SK-N-SH treated with all-trans-retinoic acid at 6 μM for 48 hours (cell line): Measurements from ENCODE around the gene MR1.

ENCODE experiments used
- ATAC-seq: fragments of 200-7000 bp; cut with Tn5 transposase; 3 replicates; pipeline ENCODE4 v1.9.1; 2020; ENCODE audit warnings: mild to moderate bottlenecking, moderate library complexity
- ARNTL ChIP-seq: fragments of 450-650 bp; formaldehyde crosslinking; IDR thresholded peaks from 2 replicates; pipeline ENCODE4 v1.5.0; 2020; ENCODE audit warnings: low read depth, mild to moderate bottlenecking, moderate library complexity, borderline replicate concordance
- BACH2 ChIP-seq: fragments of 250-450 bp; sonication (Bioruptor Pico); IDR thresholded peaks from 2 replicates; pipeline ENCODE4 v1.9.0; 2021; ENCODE audit warnings: mild to moderate bottlenecking, borderline replicate concordance
- CSDC2 ChIP-seq: fragments of 250-450 bp; sonication (Bioruptor Pico); IDR thresholded peaks from 2 replicates; pipeline ENCODE4 v1.5.0; 2020; ENCODE audit warnings: mild to moderate bottlenecking, moderate library complexity
- ESRRG ChIP-seq: fragments of 250-450 bp; sonication (Bioruptor Pico); IDR thresholded peaks from 2 replicates; pipeline ENCODE4 v1.6.1; 2021; ENCODE audit warnings: mild to moderate bottlenecking
- GLIS3 ChIP-seq: fragments of 250-450 bp; sonication (Bioruptor Pico); IDR thresholded peaks from 2 replicates; pipeline ENCODE4 v1.5.0; 2020; ENCODE audit warnings: mild to moderate bottlenecking, moderate library complexity
- ISL1 ChIP-seq: fragments of 250-450 bp; sonication (Bioruptor Pico); IDR thresholded peaks from 2 replicates; pipeline ENCODE4 v2.1.2; 2022; ENCODE audit warnings: mild to moderate bottlenecking, moderate library complexity
- OSR1 ChIP-seq: fragments of 250-450 bp; sonication (Bioruptor Pico); IDR thresholded peaks from 2 replicates; pipeline ENCODE4 v1.8.0; 2022; ENCODE audit warnings: moderate library complexity, mild to moderate bottlenecking, inconsistent platforms
- PATZ1 ChIP-seq: fragments of 250-450 bp; sonication (Bioruptor Pico); IDR thresholded peaks from 2 replicates; pipeline ENCODE4 v1.8.0; 2020; ENCODE audit warnings: mild to moderate bottlenecking, moderate library complexity, borderline replicate concordance
- PPARA ChIP-seq: fragments of 250-450 bp; sonication (Bioruptor Pico); IDR thresholded peaks from 2 replicates; pipeline ENCODE4 v1.5.0; 2020; ENCODE audit warnings: mild to moderate bottlenecking, borderline replicate concordance
- RARB ChIP-seq: fragments of 250-450 bp; sonication (Bioruptor Pico); IDR thresholded peaks from 2 replicates; pipeline ENCODE4 v1.8.0; 2021; ENCODE audit warnings: mild to moderate bottlenecking, moderate library complexity
- TCF4 ChIP-seq: fragments of 250-450 bp; sonication (Bioruptor Pico); IDR thresholded peaks from 2 replicates; pipeline ENCODE4 v1.8.0; 2021; ENCODE audit warnings: mild to moderate bottlenecking, moderate library complexity, borderline replicate concordance
- TOX ChIP-seq: fragments of 250-450 bp; sonication (Bioruptor Pico); IDR thresholded peaks from 2 replicates; pipeline ENCODE4 v1.8.0; 2021; ENCODE audit warnings: mild to moderate bottlenecking, moderate library complexity, borderline replicate concordance
- ZC3H10 ChIP-seq: fragments of 250-450 bp; sonication (Bioruptor Pico); IDR thresholded peaks from 2 replicates; pipeline ENCODE4 v1.5.1; 2021; ENCODE audit warnings: mild to moderate bottlenecking, moderate library complexity
- ZFP3 ChIP-seq: fragments of 250-450 bp; sonication (Bioruptor Pico); IDR thresholded peaks from 2 replicates; pipeline ENCODE4 v1.5.0; 2020; ENCODE audit warnings: mild to moderate bottlenecking, moderate library complexity
- ZFP30 ChIP-seq: fragments of 450-650 bp; formaldehyde crosslinking; IDR thresholded peaks from 2 replicates; pipeline ENCODE4 v1.5.0; 2022; ENCODE audit warnings: mild to moderate bottlenecking, moderate library complexity
- ZNF70 ChIP-seq: fragments of 450-650 bp; formaldehyde crosslinking; IDR thresholded peaks from 2 replicates; pipeline ENCODE4 v1.5.0; 2020; ENCODE audit warnings: mild to moderate bottlenecking, moderate library complexity
- TF ChIP-seq, protein P1 (sequence below): fragments of 250-450 bp; sonication (Bioruptor Pico); IDR thresholded peaks from 2 replicates; pipeline ENCODE4 v1.5.0; 2020; ENCODE audit warnings: mild to moderate bottlenecking, moderate library complexity

The MR1 gene

GRCh38 chr1:181087400-181087901, 53.7 kb downstream of the MR1 start (continued):
- TF ChIP-seq, protein P1, sequence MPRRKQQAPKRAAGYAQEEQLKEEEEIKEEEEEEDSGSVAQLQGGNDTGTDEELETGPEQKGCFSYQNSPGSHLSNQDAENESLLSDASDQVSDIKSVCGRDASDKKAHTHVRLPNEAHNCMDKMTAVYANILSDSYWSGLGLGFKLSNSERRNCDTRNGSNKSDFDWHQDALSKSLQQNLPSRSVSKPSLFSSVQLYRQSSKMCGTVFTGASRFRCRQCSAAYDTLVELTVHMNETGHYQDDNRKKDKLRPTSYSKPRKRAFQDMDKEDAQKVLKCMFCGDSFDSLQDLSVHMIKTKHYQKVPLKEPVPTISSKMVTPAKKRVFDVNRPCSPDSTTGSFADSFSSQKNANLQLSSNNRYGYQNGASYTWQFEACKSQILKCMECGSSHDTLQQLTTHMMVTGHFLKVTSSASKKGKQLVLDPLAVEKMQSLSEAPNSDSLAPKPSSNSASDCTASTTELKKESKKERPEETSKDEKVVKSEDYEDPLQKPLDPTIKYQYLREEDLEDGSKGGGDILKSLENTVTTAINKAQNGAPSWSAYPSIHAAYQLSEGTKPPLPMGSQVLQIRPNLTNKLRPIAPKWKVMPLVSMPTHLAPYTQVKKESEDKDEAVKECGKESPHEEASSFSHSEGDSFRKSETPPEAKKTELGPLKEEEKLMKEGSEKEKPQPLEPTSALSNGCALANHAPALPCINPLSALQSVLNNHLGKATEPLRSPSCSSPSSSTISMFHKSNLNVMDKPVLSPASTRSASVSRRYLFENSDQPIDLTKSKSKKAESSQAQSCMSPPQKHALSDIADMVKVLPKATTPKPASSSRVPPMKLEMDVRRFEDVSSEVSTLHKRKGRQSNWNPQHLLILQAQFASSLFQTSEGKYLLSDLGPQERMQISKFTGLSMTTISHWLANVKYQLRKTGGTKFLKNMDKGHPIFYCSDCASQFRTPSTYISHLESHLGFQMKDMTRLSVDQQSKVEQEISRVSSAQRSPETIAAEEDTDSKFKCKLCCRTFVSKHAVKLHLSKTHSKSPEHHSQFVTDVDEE (CRISPR knock-in tag) = no peak
- TF ChIP-seq ZFP30 (CRISPR knock-in tag) (no peak), TOX (CRISPR knock-in tag) (no peak), ZNF70 (no peak), ZC3H10 (CRISPR knock-in tag) (no peak), TCF4 (no peak), ZFP3 (CRISPR knock-in tag) (no peak), ARNTL (CRISPR knock-in tag) (no peak)

GRCh38 chr1:181088079-181089016, 54.6 kb downstream of the MR1 start, which contains the start of gene IER5:
TSS of gene IER5 (plus strand) at chr1:181088700. CDS start at chr1:181088903, 203 bp downstream.
- peak; percentile 91 for ATAC-seq
- TF ChIP-seq PATZ1 (CRISPR knock-in tag) (peak; percentile 55; the same call in 1 of the 2 replicates), ZC3H10 (CRISPR knock-in tag) (peak; percentile 88; the same call in 1 of the 2 replicates), RARB (CRISPR knock-in tag) (peak; percentile 94; the same call in 1 of the 2 replicates), OSR1 (CRISPR knock-in tag) (no peak), CSDC2 (CRISPR knock-in tag) (no peak), TOX (CRISPR knock-in tag) (peak; percentile 93; the same call in 1 of the 2 replicates), ARNTL (CRISPR knock-in tag) (no peak), TCF4 (no peak), BACH2 (CRISPR knock-in tag) (no peak), PPARA (CRISPR knock-in tag) (no peak)
- TF ChIP-seq, protein P1 (CRISPR knock-in tag) = 0 out of 2 replicates have a peak, but pooled peaks have one; percentile 5

GRCh38 chr1:181089017-181089675, 55.4 kb downstream of the MR1 start:
- no peak for ATAC-seq
- no peak for TF ChIP-seq PPARA (CRISPR knock-in tag)
- TF ChIP-seq TCF4 = no peak
- TF ChIP-seq ISL1 (CRISPR knock-in tag) = no peak
- no peak for TF ChIP-seq ARNTL (CRISPR knock-in tag)
- TF ChIP-seq ESRRG = no peak
- no peak for TF ChIP-seq GLIS3 (CRISPR knock-in tag)
- TF ChIP-seq RARB (CRISPR knock-in tag) = no peak
